Measurements from ENCODE around the gene DNAI4. TPM values are rescaled to one million over a fixed set of nuclear protein-coding genes. Genes with fewer than 3 reads are reported as not detected.

Gene DNAI4
- total and polyA plus RNA-seq, 9 of the 15 experiments (the other 6 are each of a cell fraction or from before 2014, with no cell fraction given), result 0.57 to 4.8 (median 2.6) TPM; not detected in 1

DNA sequence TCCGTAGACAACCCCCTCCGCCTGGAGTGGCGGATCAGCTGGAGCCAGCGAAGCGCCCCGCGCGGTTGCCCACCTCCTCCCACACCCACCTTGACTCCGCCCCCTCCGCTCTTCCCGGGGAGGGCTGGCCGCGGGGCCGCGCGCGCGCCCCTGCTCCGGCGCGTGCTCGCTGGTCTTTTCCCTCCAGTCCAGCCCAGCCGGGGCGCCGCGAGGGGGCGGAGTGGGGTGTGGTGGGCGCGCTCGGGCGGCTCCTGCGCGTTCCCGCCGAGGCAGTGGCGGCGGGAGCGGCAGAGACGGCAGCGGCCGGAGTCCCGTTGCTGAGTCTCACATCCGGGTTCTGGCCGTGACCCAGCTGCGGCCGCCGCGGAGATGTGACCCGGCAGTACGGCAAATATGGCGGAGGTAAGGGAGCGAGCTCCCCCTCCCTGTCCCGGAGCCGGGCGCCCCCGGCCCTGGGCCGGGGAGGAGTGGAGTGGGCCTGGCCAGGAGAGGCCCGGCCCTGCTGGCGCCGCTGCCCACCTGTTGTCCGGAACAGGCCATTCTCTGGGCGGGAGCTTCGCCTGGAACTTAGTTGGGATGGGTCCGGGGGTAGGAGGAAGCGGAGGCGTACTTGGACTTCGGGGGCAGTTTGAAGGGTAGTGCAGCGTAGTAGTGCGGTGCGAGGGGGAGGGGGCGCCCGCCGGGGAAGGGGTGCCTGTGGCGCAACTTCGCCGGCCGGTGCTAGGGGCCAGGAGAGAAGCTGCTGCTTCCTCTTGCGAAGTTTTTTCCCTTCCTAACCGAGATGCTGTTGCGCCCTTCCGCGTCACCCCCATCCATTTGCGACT is 5.6 kb upstream of the DNAI4 start (continued):
- no peak for TF ChIP-seq SMAD1 (IDR thresholded peaks at IDR 0.05; ENCODE audit: low read depth, low read length, partially characterized antibody)
- no peak for TF ChIP-seq MCM2 (IDR thresholded peaks at IDR 0.05; ENCODE audit: low read depth)
- TF ChIP-seq, protein P1, sequence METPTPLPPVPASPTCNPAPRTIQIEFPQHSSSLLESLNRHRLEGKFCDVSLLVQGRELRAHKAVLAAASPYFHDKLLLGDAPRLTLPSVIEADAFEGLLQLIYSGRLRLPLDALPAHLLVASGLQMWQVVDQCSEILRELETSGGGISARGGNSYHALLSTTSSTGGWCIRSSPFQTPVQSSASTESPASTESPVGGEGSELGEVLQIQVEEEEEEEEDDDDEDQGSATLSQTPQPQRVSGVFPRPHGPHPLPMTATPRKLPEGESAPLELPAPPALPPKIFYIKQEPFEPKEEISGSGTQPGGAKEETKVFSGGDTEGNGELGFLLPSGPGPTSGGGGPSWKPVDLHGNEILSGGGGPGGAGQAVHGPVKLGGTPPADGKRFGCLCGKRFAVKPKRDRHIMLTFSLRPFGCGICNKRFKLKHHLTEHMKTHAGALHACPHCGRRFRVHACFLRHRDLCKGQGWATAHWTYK (CRISPR knock-in tag; IDR thresholded peaks at IDR 0.05), result peak; percentile 80; the same call in 1 of the 2 replicates
- TF ChIP-seq RNF2 (IDR thresholded peaks at IDR 0.05), result peak; percentile 24
- TF ChIP-seq, protein P2, sequence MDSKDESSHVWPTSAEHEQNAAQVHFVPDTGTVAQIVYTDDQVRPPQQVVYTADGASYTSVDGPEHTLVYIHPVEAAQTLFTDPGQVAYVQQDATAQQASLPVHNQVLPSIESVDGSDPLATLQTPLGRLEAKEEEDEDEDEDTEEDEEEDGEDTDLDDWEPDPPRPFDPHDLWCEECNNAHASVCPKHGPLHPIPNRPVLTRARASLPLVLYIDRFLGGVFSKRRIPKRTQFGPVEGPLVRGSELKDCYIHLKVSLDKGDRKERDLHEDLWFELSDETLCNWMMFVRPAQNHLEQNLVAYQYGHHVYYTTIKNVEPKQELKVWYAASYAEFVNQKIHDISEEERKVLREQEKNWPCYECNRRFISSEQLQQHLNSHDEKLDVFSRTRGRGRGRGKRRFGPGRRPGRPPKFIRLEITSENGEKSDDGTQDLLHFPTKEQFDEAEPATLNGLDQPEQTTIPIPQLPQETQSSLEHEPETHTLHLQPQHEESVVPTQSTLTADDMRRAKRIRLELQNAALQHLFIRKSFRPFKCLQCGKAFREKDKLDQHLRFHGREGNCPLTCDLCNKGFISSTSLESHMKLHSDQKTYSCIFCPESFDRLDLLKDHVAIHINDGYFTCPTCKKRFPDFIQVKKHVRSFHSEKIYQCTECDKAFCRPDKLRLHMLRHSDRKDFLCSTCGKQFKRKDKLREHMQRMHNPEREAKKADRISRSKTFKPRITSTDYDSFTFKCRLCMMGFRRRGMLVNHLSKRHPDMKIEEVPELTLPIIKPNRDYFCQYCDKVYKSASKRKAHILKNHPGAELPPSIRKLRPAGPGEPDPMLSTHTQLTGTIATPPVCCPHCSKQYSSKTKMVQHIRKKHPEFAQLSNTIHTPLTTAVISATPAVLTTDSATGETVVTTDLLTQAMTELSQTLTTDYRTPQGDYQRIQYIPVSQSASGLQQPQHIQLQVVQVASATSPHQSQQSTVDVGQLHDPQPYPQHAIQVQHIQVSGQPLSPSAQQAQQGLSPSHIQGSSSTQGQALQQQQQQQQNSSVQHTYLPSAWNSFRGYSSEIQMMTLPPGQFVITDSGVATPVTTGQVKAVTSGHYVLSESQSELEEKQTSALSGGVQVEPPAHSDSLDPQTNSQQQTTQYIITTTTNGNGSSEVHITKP (IDR thresholded peaks at IDR 0.05; ENCODE audit: partially characterized antibody), result peak; percentile 77
- TF ChIP-seq ZZZ3 (IDR thresholded peaks at IDR 0.05), result no peak
- TF ChIP-seq SMARCC2 (IDR thresholded peaks at IDR 0.05; ENCODE audit: low read depth), result 0 out of 2 replicates have a peak, but pooled peaks have one; percentile 4
- TF ChIP-seq ZNF324 (CRISPR knock-in tag; IDR thresholded peaks at IDR 0.05), result no peak
- TF ChIP-seq, protein P3, sequence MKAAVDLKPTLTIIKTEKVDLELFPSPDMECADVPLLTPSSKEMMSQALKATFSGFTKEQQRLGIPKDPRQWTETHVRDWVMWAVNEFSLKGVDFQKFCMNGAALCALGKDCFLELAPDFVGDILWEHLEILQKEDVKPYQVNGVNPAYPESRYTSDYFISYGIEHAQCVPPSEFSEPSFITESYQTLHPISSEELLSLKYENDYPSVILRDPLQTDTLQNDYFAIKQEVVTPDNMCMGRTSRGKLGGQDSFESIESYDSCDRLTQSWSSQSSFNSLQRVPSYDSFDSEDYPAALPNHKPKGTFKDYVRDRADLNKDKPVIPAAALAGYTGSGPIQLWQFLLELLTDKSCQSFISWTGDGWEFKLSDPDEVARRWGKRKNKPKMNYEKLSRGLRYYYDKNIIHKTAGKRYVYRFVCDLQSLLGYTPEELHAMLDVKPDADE (conservative IDR thresholded peaks at IDR 0.05; ENCODE audit: control insufficient read depth, low read depth, low read length), result no peak
- peak; percentile 24; the same call in 1 of the 2 replicates for TF ChIP-seq DPF2 (IDR thresholded peaks at IDR 0.05)
- TF ChIP-seq NCOA1 (IDR thresholded peaks at IDR 0.05; ENCODE audit: low read depth), result no peak
- TF ChIP-seq BDP1 (IDR thresholded peaks at IDR 0.05; ENCODE audit: insufficient read depth, insufficient read length), result no peak
- TF ChIP-seq NCOA2 (IDR thresholded peaks at IDR 0.05; ENCODE audit: partially characterized antibody in 2 of 2), result no peak
- TF ChIP-seq CBFA2T3 (IDR thresholded peaks at IDR 0.05), result peak; percentile 10; the same call in 1 of the 2 replicates
- peak; percentile 46 for TF ChIP-seq TAF9B (IDR thresholded peaks at IDR 0.05; ENCODE audit: partially characterized antibody)
- no peak for TF ChIP-seq CBX5 (IDR thresholded peaks at IDR 0.05; ENCODE audit: borderline replicate concordance, low read depth)
- TF ChIP-seq XRCC3 (IDR thresholded peaks at IDR 0.05), result no peak
- peak; percentile 31; the same call in 1 of the 2 replicates for TF ChIP-seq C11orf30 (IDR thresholded peaks at IDR 0.05; ENCODE audit: low read depth)
- peak; percentile 93 for TF ChIP-seq DACH1 (IDR thresholded peaks at IDR 0.05; ENCODE audit: partially characterized antibody)
- no peak for TF ChIP-seq ZNF778 (CRISPR knock-in tag; IDR thresholded peaks at IDR 0.05)
- no peak for TF ChIP-seq BHLHE40 (IDR thresholded peaks at IDR 0.05; ENCODE audit: low read length)
- no peak for TF ChIP-seq TCF7L2 (IDR thresholded peaks at IDR 0.05; ENCODE audit: low read depth, low read length)
- TF ChIP-seq, protein P4, sequence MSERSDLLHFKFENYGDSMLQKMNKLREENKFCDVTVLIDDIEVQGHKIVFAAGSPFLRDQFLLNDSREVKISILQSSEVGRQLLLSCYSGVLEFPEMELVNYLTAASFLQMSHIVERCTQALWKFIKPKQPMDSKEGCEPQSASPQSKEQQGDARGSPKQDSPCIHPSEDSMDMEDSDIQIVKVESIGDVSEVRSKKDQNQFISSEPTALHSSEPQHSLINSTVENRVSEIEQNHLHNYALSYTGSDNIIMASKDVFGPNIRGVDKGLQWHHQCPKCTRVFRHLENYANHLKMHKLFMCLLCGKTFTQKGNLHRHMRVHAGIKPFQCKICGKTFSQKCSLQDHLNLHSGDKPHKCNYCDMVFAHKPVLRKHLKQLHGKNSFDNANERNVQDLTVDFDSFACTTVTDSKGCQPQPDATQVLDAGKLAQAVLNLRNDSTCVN (CRISPR knock-in tag; IDR thresholded peaks at IDR 0.05), result peak; percentile 82; the same call in 1 of the 2 replicates
